GM21825 (cell line): ENCODE results near the gene SPACA6.

Experiments
- ATAC-seq: cut with Tn5 transposase; IDR thresholded peaks from one replicate; pipeline ENCODE4 v1.9.1; 2021; ENCODE audit warnings: mild to moderate bottlenecking, moderate library complexity; ENCODE audit not compliant: unreplicated experiment

Gene SPACA6

GRCh38 chr19:51688671-51689571 lies 4.2 kb upstream of the SPACA6 start:
- ATAC-seq: no peak

- no peak for ATAC-seq
Measured at GRCh38 chr19:51689751-51690453, 3.2 kb upstream of the SPACA6 start.

GRCh38 chr19:51690454-51691073 lies 2.6 kb upstream of the SPACA6 start:
- no peak for ATAC-seq

GRCh38 chr19:51691074-51691583 lies 2.0 kb upstream of the SPACA6 start:
- no peak for ATAC-seq

GRCh38 chr19:51691584-51692428 lies 1.3 kb upstream of the SPACA6 start:
- ATAC-seq: no peak

GRCh38 chr19:51692468-51692867 lies 662 bp upstream of the SPACA6 start:
- no peak for ATAC-seq

GRCh38 chr19:51693819-51694218 lies 689 bp downstream of the SPACA6 start:
- ATAC-seq: no peak

GRCh38 chr19:51694318-51695085 lies 1.4 kb downstream of the SPACA6 start:
- no peak for ATAC-seq

- no peak for ATAC-seq
Measured at GRCh38 chr19:51695088-51695487, 2.0 kb downstream of the SPACA6 start.

GRCh38 chr19:51695702-51696315 lies 2.7 kb downstream of the SPACA6 start:
- ATAC-seq: no peak

GRCh38 chr19:51696606-51697005 lies 3.5 kb downstream of the SPACA6 start:
- ATAC-seq: no peak

GRCh38 chr19:51697169-51697776 lies 4.1 kb downstream of the SPACA6 start:
- no peak for ATAC-seq

GRCh38 chr19:51698296-51698695 lies 5.2 kb downstream of the SPACA6 start:
- no peak for ATAC-seq

- ATAC-seq: no peak
Measured at GRCh38 chr19:51699170-51699569, 6.0 kb downstream of the SPACA6 start.

- no peak for ATAC-seq
Measured at GRCh38 chr19:51701468-51702100, 8.5 kb downstream of the SPACA6 start.

- ATAC-seq: no peak
Measured at GRCh38 chr19:51702103-51702824, 9.1 kb downstream of the SPACA6 start.

GRCh38 chr19:51702825-51703574 lies 9.9 kb downstream of the SPACA6 start:
- no peak for ATAC-seq
